Endothelial cell of umbilical vein (primary cell): ENCODE measurements around the gene NACA2. TPM values are rescaled to one million over a fixed set of nuclear protein-coding genes. Genes with fewer than 3 reads are reported as not detected.

ENCODE experiments used
- BruUV-seq: library from RNA; stranded (reverse); fragments of 400-500 nt; replicated peaks from 2 replicates; lab custom pipeline; 2021; lab: Mats Ljungman, UMichigan
- CTCF ChIA-PET: fragments of 300-600, 350-600 bp; sonication (Branson Sonifier 250); formaldehyde crosslinking; loops from one replicate; lab custom pipeline; 2021; ENCODE audit warnings: antibody characterized with exemption, inconsistent platforms; lab: Charles Lee
- POLR2A ChIA-PET: fragments of 300-600, 350-600 bp; sonication (Branson Sonifier 250); formaldehyde crosslinking; loops from one replicate; lab custom pipeline; 2021; ENCODE audit warnings: antibody characterized with exemption, inconsistent platforms; lab: Charles Lee
- DNase-seq: peaks from one replicate; pipeline ENCODE4 v3.0.0-alpha.2; 2011; ENCODE audit warnings: low read depth, low spot score
- FAIRE-seq: peaks from 2 replicates; lab custom pipeline; 2011; peaks lifted over from hg19 to GRCh38; lab: Jason Lieb, UNC
- H2AFZ ChIP-seq: 2 replicates; pipeline ENCODE4 v1.6.0; 2012; ENCODE audit warnings: low read depth, low read length, control low read depth, inconsistent platforms
- H3K27ac ChIP-seq: 2 replicates; pipeline ENCODE4 v1.5.1; 2011; ENCODE audit warnings: low read depth, mild to moderate bottlenecking, control low read depth, low read length, moderate library complexity; ENCODE audit not compliant: insufficient read depth
- H3K27me3 ChIP-seq, 2 experiments: 2 replicates each; pipeline versions ENCODE4 v1.6.0 to v1.6.1; 2011; ENCODE audit warnings: low read length in 2 of 2, mixed read lengths in 1 of 2; ENCODE audit not compliant: control insufficient read depth in 2 of 2, insufficient read depth in 2 of 2
- H3K36me3 ChIP-seq, 2 experiments: 2 replicates in 1 of 2; 3 replicates in 1 of 2; pipeline ENCODE4 v1.5.1; 2011; ENCODE audit warnings: low read length in 2 of 2, mild to moderate bottlenecking in 1 of 2, moderate library complexity in 1 of 2; ENCODE audit not compliant: control insufficient read depth in 2 of 2, insufficient read depth in 2 of 2; ENCODE audit errors: extremely low read depth in 1 of 2
- H3K4me1 ChIP-seq: 3 replicates; pipeline ENCODE4 v1.5.1; 2011; ENCODE audit warnings: mild to moderate bottlenecking, low read length; ENCODE audit not compliant: control insufficient read depth, insufficient read depth; ENCODE audit errors: extremely low read depth
- H3K4me2 ChIP-seq: 2 replicates; pipeline ENCODE4 v1.6.1; 2011; ENCODE audit warnings: low read length, control low read depth, mixed read lengths; ENCODE audit not compliant: insufficient read depth
- H3K4me3 ChIP-seq, 3 experiments: fragments of 200-600 bp in 1 of 3; sonication (generic), shearing (Covaris generic) in 1 of 3; replicated peaks in 1 of 3; 2 replicates each; pipeline ENCODE4 v1.5.1; 2011 to 2016; ENCODE audit warnings: control low read depth in 3 of 3, low read length in 3 of 3, mild to moderate bottlenecking in 2 of 3, inconsistent platforms in 1 of 3, low read depth in 1 of 3, moderate library complexity in 1 of 3; ENCODE audit not compliant: insufficient read depth in 1 of 3
- H3K79me2 ChIP-seq: 2 replicates; pipeline ENCODE4 v1.6.0; 2012; ENCODE audit warnings: low read length, inconsistent platforms; ENCODE audit not compliant: control insufficient read depth, insufficient read depth
- H3K9ac ChIP-seq: replicated peaks from 2 replicates; pipeline ENCODE3; 2011; ENCODE audit warnings: low read length, control low read depth; ENCODE audit not compliant: insufficient read depth; ENCODE audit errors: extremely low read depth
- H3K9me1 ChIP-seq: replicated peaks from 3 replicates; pipeline ENCODE4 v1.6.0; 2011; ENCODE audit warnings: mild to moderate bottlenecking, low read length; ENCODE audit not compliant: control insufficient read depth, insufficient read depth; ENCODE audit errors: extremely low read depth
- H3K9me3 ChIP-seq: replicated peaks from 2 replicates; pipeline ENCODE4 v1.5.1; 2012; ENCODE audit warnings: low read length, inconsistent platforms; ENCODE audit not compliant: control insufficient read depth, insufficient read depth
- H4K20me1 ChIP-seq: replicated peaks from 2 replicates; pipeline ENCODE3; 2011; ENCODE audit warnings: mild to moderate bottlenecking, low read length; ENCODE audit not compliant: control insufficient read depth, insufficient read depth; ENCODE audit errors: extremely low read depth
- EZH2 ChIP-seq: IDR thresholded peaks from 2 replicates; pipeline ENCODE4 v1.6.1; 2012; ENCODE audit warnings: borderline replicate concordance, low read depth, mild to moderate bottlenecking, moderate library complexity, low read length, inconsistent platforms; ENCODE audit not compliant: severe bottlenecking
- FOS ChIP-seq: IDR thresholded peaks from 2 replicates; pipeline ENCODE4 v1.6.1; 2011; ENCODE audit warnings: mild to moderate bottlenecking, low read length, moderate library complexity, borderline replicate concordance; ENCODE audit not compliant: insufficient read depth
- GATA2 ChIP-seq: IDR thresholded peaks from 2 replicates; pipeline ENCODE4 v1.7.0; 2011; ENCODE audit warnings: low read depth, mild to moderate bottlenecking, moderate library complexity, mixed read lengths, low read length; ENCODE audit not compliant: insufficient read length, insufficient read depth
- JUN ChIP-seq: IDR thresholded peaks from 2 replicates; pipeline ENCODE4 v1.6.1; 2011; ENCODE audit warnings: borderline replicate concordance, low read depth; ENCODE audit not compliant: insufficient read length, insufficient read depth
- MAX ChIP-seq: IDR thresholded peaks from 2 replicates; pipeline ENCODE4 v1.6.1; 2011; ENCODE audit not compliant: insufficient read depth, insufficient read length
- MYC ChIP-seq: IDR thresholded peaks from one replicate; pipeline ENCODE4 v1.6.1; 2011; ENCODE audit warnings: mild to moderate bottlenecking, low read depth, low read length
- POLR2A ChIP-seq: IDR thresholded peaks from 2 replicates; pipeline ENCODE4 v1.6.1; 2012; ENCODE audit warnings: low read depth, mild to moderate bottlenecking, control low read depth, low read length
- POLR2AphosphoS5 ChIP-seq: IDR thresholded peaks from 2 replicates; pipeline ENCODE4 v1.6.1; 2012; ENCODE audit warnings: low read depth, mild to moderate bottlenecking, control low read depth, low read length, moderate library complexity; ENCODE audit not compliant: insufficient read depth
- dilution Hi-C: fragments of 300-500 bp; cut with MboI; formaldehyde crosslinking; loops from one replicate; pipeline ENCODE4 v1.15.0; 2019; ENCODE audit warnings: low sequenced_read_pairs; ENCODE audit not compliant: extremely low pct_ligation_motif_present
- intact Hi-C: fragments of 100-400 bp; cut with micrococcal nuclease; formaldehyde crosslinking; loops from one replicate; pipeline ENCODE4 v1.10.0; 2022
- polyA plus RNA-seq, 4 experiments: library from polyadenylated mRNA; depleted of rRNA in 3 of 4; stranded (reverse) in 3 of 4; unstranded in 1 of 4; fragments of >200 nt; gene quantifications; 2 replicates each; pipeline versions ENCODE4 v1.2.1 to v1.2.3, GENCODE V29; 2011 to 2012; ENCODE audit warnings: missing spikeins in 1 of 4
- total RNA-seq: library from RNA; stranded (reverse); gene quantifications from 2 replicates; pipeline ENCODE4 v1.2.3, GENCODE V29; 2021
- TF ChIP-seq, protein P1 (sequence below), 2 donors: IDR thresholded peaks; 1 replicate in 1 of 2; 2 replicates in 1 of 2; pipeline ENCODE4 v1.5.1; 2011; ENCODE audit warnings: low read length in 2 of 2, mild to moderate bottlenecking in 2 of 2, moderate library complexity in 2 of 2, control low read depth in 1 of 2, inconsistent platforms in 1 of 2, low read depth in 1 of 2; ENCODE audit not compliant: insufficient read depth in 1 of 2; ENCODE audit errors: extremely low read depth in 1 of 2

NACA2 gene
- total and polyA plus RNA-seq, 2 donors (not counting 3 experiments of a cell fraction or from before 2014, with no cell fraction given), result not detected

GRCh38 chr17:61582593-61582992 lies 8.4 kb downstream of the NACA2 start:
- ChIA-PET POLR2A (no interaction called here), CTCF (interaction anchor here (0.7 to 6.6 kb wide), 13 partner anchors 9 to 862 kb away, joined by 3 to 87 read pairs (median 4); no protein-coding TSS in a partner anchor)
- dilution Hi-C loops, result no loop called here

More at GRCh38 chr17:61582593-61582992, 8.4 kb downstream of the NACA2 start:
- no peaks in the 10 kb centered on the region for H3K36me3 ChIP-seq
- H4K20me1 ChIP-seq, result no peaks in the 10 kb centered on the region
- H3K9me1 ChIP-seq, result no peaks in the 10 kb centered on the region
- H3K9ac ChIP-seq, result no peak overlapping the region
- no peaks in the 10 kb centered on the region for H3K4me1 ChIP-seq
- no peak for DNase-seq
- peaks cover 13 to 29% of the 10 kb centered on the region in 2 experiments for H3K27me3 ChIP-seq
- no peak overlapping the region for H3K27ac ChIP-seq
- no peak for FAIRE-seq
- H3K79me2 ChIP-seq, result no peaks in the 10 kb centered on the region
- H3K4me2 ChIP-seq, result no peak overlapping the region
- BruUV-seq, result no TSS peak
- H2AFZ ChIP-seq, result no peak overlapping the region
- H3K9me3 ChIP-seq, result no peaks in the 10 kb centered on the region
- intact Hi-C loops, result no loop called here
- no peak overlapping the region for H3K4me3 ChIP-seq
- no peak for TF ChIP-seq EZH2
- no peak for TF ChIP-seq JUN
- TF ChIP-seq POLR2AphosphoS5, result no peak
- TF ChIP-seq, protein P1, sequence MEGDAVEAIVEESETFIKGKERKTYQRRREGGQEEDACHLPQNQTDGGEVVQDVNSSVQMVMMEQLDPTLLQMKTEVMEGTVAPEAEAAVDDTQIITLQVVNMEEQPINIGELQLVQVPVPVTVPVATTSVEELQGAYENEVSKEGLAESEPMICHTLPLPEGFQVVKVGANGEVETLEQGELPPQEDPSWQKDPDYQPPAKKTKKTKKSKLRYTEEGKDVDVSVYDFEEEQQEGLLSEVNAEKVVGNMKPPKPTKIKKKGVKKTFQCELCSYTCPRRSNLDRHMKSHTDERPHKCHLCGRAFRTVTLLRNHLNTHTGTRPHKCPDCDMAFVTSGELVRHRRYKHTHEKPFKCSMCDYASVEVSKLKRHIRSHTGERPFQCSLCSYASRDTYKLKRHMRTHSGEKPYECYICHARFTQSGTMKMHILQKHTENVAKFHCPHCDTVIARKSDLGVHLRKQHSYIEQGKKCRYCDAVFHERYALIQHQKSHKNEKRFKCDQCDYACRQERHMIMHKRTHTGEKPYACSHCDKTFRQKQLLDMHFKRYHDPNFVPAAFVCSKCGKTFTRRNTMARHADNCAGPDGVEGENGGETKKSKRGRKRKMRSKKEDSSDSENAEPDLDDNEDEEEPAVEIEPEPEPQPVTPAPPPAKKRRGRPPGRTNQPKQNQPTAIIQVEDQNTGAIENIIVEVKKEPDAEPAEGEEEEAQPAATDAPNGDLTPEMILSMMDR (IDR thresholded peaks at IDR 0.05; ENCODE audit: extremely low read depth in 1 of 2, insufficient read depth in 1 of 2, low read depth in 1 of 2, low read length in 2 of 2), result no peak
- no peak for TF ChIP-seq GATA2
- no peak for TF ChIP-seq FOS
- no peak for TF ChIP-seq POLR2A
- TF ChIP-seq MAX, result no peak
- TF ChIP-seq MYC, result no peak
